K562 (cell line): Measurements from ENCODE around the gene INSYN2B. TPM values are rescaled to one million over a fixed set of nuclear protein-coding genes. Genes with fewer than 3 reads are reported as not detected.

Experiments used
- ATAC-seq: fragments of 200-7000 bp; cut with Tn5 transposase; 3 replicates; pipeline ENCODE4 v1.9.1; 2020; ENCODE audit warnings: moderate library complexity
- BruUV-seq: library from RNA; stranded (reverse); fragments of 400-500 nt; replicated peaks from 2 replicates; lab custom pipeline; 2021; lab: Mats Ljungman, UMichigan
- CTCF ChIA-PET: fragments of 300-600 bp; formaldehyde crosslinking; extraction: SDS; loops from one replicate; lab custom pipeline; 2021; ENCODE audit warnings: low intra/inter-chr PET ratio; lab: Yijun Ruan, JAX
- POLR2A ChIA-PET: fragments of 300-600, 350-650 bp; sonication (Branson Sonifier 250); formaldehyde crosslinking; extraction: SDS; loops from one replicate; lab custom pipeline; 2021; ENCODE audit warnings: antibody characterized with exemption, inconsistent platforms; lab: Yijun Ruan, JAX
- DNase-seq, 4 experiments: peaks; one replicate each; pipeline versions ENCODE4 v3.0.0 to v3.0.0-alpha.2; 2011 to 2018; ENCODE audit warnings: low spot score in 3 of 4, mixed read lengths in 3 of 4; ENCODE audit errors: extremely low read depth in 1 of 4
- FAIRE-seq: peaks from 2 replicates; lab custom pipeline; 2011; peaks lifted over from hg19 to GRCh38; lab: Jason Lieb, UNC
- H2AFZ ChIP-seq: 2 replicates; pipeline ENCODE4 v1.6.0; 2011; ENCODE audit warnings: low read depth, low read length, control low read depth, inconsistent platforms
- H3K27ac ChIP-seq: fragments of 200-600 bp; 3 replicates; pipeline ENCODE4 v1.8.0; 2011; ENCODE audit warnings: low read depth, mild to moderate bottlenecking, control low read depth, inconsistent platforms, low read length, moderate library complexity, mixed read lengths; ENCODE audit errors: extremely low read depth
- H3K27me3 ChIP-seq, 2 experiments: fragments of 300-600 bp in 1 of 2; 2 replicates in 1 of 2; 3 replicates in 1 of 2; pipeline versions ENCODE4 v1.6.0 to v1.8.0; 2011; ENCODE audit warnings: inconsistent platforms in 2 of 2, low read length in 2 of 2, mild to moderate bottlenecking in 1 of 2, mixed read lengths in 1 of 2, moderate library complexity in 1 of 2; ENCODE audit not compliant: control insufficient read depth in 2 of 2, insufficient read depth in 2 of 2
- H3K36me3 ChIP-seq: fragments of 300-600 bp; 3 replicates; pipeline ENCODE4 v1.8.0; 2011; ENCODE audit warnings: mild to moderate bottlenecking, low read length, inconsistent platforms; ENCODE audit not compliant: control insufficient read depth, insufficient read depth
- H3K4me1 ChIP-seq, 2 experiments: fragments of 200-600 bp in 1 of 2; replicated peaks in 1 of 2; 2 replicates in 1 of 2; 3 replicates in 1 of 2; pipeline versions ENCODE4 v1.5.1 to v1.8.0; 2011; ENCODE audit warnings: inconsistent platforms in 2 of 2, low read length in 2 of 2, mild to moderate bottlenecking in 1 of 2, mixed read lengths in 1 of 2, moderate library complexity in 1 of 2; ENCODE audit not compliant: control insufficient read depth in 2 of 2, insufficient read depth in 2 of 2
- H3K4me2 ChIP-seq: 2 replicates; pipeline ENCODE4 v1.6.1; 2011; ENCODE audit warnings: low read length, control low read depth, inconsistent platforms, mixed read lengths; ENCODE audit not compliant: insufficient read depth
- H3K4me3 ChIP-seq: fragments of 200-600 bp; sonication (generic), shearing (Covaris generic); 2 replicates; pipeline ENCODE4 v1.5.1; 2016; ENCODE audit warnings: control low read depth, inconsistent platforms
- H3K79me2 ChIP-seq: fragments of 200-600 bp; 3 replicates; pipeline ENCODE4 v1.8.0; 2011; ENCODE audit warnings: low read length, inconsistent platforms; ENCODE audit not compliant: control insufficient read depth, insufficient read depth
- H3K9ac ChIP-seq, 2 experiments: 2 replicates each; pipeline versions ENCODE4 v1.6.0 to v1.6.1; 2011; ENCODE audit warnings: low read depth in 2 of 2, low read length in 2 of 2, control low read depth in 1 of 2, inconsistent platforms in 1 of 2, mild to moderate bottlenecking in 1 of 2, mixed read lengths in 1 of 2; ENCODE audit not compliant: insufficient read depth in 1 of 2
- H3K9me1 ChIP-seq: one replicate; pipeline ENCODE4 v1.6.0; 2011; ENCODE audit warnings: inconsistent platforms, mild to moderate bottlenecking, low read length, moderate library complexity; ENCODE audit not compliant: control insufficient read depth, insufficient read depth
- H3K9me3 ChIP-seq: replicated peaks from 2 replicates; pipeline ENCODE4 v1.5.1; 2011; ENCODE audit warnings: low read depth, low read length, inconsistent platforms; ENCODE audit not compliant: control insufficient read depth, insufficient read depth
- H4K20me1 ChIP-seq: replicated peaks from 2 replicates; pipeline ENCODE4 v1.6.1; 2011; ENCODE audit warnings: low read length, inconsistent platforms, mixed read lengths; ENCODE audit not compliant: control insufficient read depth, insufficient read depth
- ARID1B ChIP-seq: fragments of 450-650 bp; IDR thresholded peaks from 2 replicates; pipeline ENCODE4 v1.6.1; 2016; ENCODE audit warnings: antibody characterized with exemption, mild to moderate bottlenecking, inconsistent platforms
- C11orf30 ChIP-seq: fragments of 450-650 bp; IDR thresholded peaks from 2 replicates; pipeline ENCODE4 v1.6.1; 2016; ENCODE audit warnings: low read depth, mild to moderate bottlenecking
- MAZ ChIP-seq, 2 experiments: fragments of 450-650 bp in 1 of 2; sonication (generic) in 1 of 2; formaldehyde crosslinking; IDR thresholded peaks in 1 of 2; conservative IDR thresholded peaks in 1 of 2; 2 replicates each; pipeline versions ENCODE4 v1.4.0 to v1.5.0; 2020; ENCODE audit warnings: mild to moderate bottlenecking in 1 of 2, missing genetic modification reagents in 1 of 2
- PRMT5 ChIP-seq: sonication (generic); formaldehyde crosslinking; IDR thresholded peaks from 2 replicates; pipeline ENCODE4 v1.5.0; 2020; ENCODE audit warnings: missing genetic modification reagents
- RFX7 ChIP-seq: fragments of 250-450 bp; sonication (Bioruptor Pico); IDR thresholded peaks from 2 replicates; pipeline ENCODE4 v1.5.1; 2021; ENCODE audit warnings: mild to moderate bottlenecking
- ZBTB7A ChIP-seq: IDR thresholded peaks from 2 replicates; pipeline ENCODE4 v1.6.1; 2011; ENCODE audit warnings: low read depth, mild to moderate bottlenecking, low read length, moderate library complexity, borderline replicate concordance; ENCODE audit not compliant: control insufficient read depth
- ZNF24 ChIP-seq: fragments of 450-650 bp; IDR thresholded peaks from 2 replicates; pipeline ENCODE4 v1.6.1; 2016
- ZNF551 ChIP-seq: fragments of 250-450 bp; sonication (Bioruptor Pico); IDR thresholded peaks from 2 replicates; pipeline ENCODE4 v1.5.0; 2021; ENCODE audit warnings: mild to moderate bottlenecking, moderate library complexity
- ZSCAN32 ChIP-seq: fragments of 450-650 bp; formaldehyde crosslinking; IDR thresholded peaks from 2 replicates; pipeline ENCODE4 v1.4.0; 2020; ENCODE audit warnings: mild to moderate bottlenecking, moderate library complexity
- WGBS: fragments of 100-300 bp; shearing (Covaris generic); methylation state at CpG from one replicate; pipeline ENCODE4 v1.1.6; 2016; ENCODE audit warnings: low coverage, mixed read lengths; ENCODE audit not compliant: insufficient coverage; ENCODE audit errors: missing lambda C conversion rate; 5-methylcytosine and 5-hydroxymethylcytosine counted together
- in situ Hi-C: fragments of 300-500 bp; cut with MboI; formaldehyde crosslinking; loops from 4 replicates; pipeline ENCODE4 v1.15.0; 2018; ENCODE audit warnings: inconsistent platforms, mixed read lengths
- intact Hi-C: fragments of 100-400 bp; cut with micrococcal nuclease; formaldehyde crosslinking; loops from 2 replicates; pipeline ENCODE4 v1.14.2; 2022
- polyA plus RNA-seq, 8 experiments: library from polyadenylated mRNA; depleted of rRNA in 4 of 8; stranded (reverse) in 5 of 8; unstranded in 3 of 8; fragments of >200 nt; fragmentation: Nextera tagmentation in 2 of 8; fragmentation: Illumina TruSeq in 1 of 8; extraction: Ambion mirVana in 2 of 8; extraction: Trizol in 1 of 8; gene quantifications; 2 replicates each; pipeline versions ENCODE4 v1.2.1 to v1.2.3, GENCODE V29; 2011 to 2014; ENCODE audit warnings: inconsistent platforms in 1 of 8, missing spikeins in 1 of 8
- total RNA-seq, 7 experiments: library from RNA; depleted of rRNA in 6 of 7; stranded (reverse); fragments of >200 nt in 6 of 7; fragmentation: Illumina TruSeq in 2 of 7; extraction: Trizol in 2 of 7; gene quantifications; 2 replicates each; pipeline versions ENCODE4 v1.2.1 to v1.2.3, GENCODE V29; 2011 to 2021; ENCODE audit warnings: low replicate concordance in 1 of 7
- TF ChIP-seq, protein P1 (sequence below): fragments of 250-450 bp; sonication (Bioruptor Pico); IDR thresholded peaks from 2 replicates; pipeline ENCODE4 v1.8.0; 2022; ENCODE audit warnings: inconsistent platforms
- TF ChIP-seq, protein P2 (sequence below): fragments of 450-650 bp; formaldehyde crosslinking; IDR thresholded peaks from 2 replicates; pipeline ENCODE4 v1.4.0; 2020; ENCODE audit warnings: mild to moderate bottlenecking, moderate library complexity

Gene INSYN2B
- total and polyA plus RNA-seq, 9 of the 15 experiments (the other 6 are each of a cell fraction or from before 2014, with no cell fraction given), result not detected

DNA sequence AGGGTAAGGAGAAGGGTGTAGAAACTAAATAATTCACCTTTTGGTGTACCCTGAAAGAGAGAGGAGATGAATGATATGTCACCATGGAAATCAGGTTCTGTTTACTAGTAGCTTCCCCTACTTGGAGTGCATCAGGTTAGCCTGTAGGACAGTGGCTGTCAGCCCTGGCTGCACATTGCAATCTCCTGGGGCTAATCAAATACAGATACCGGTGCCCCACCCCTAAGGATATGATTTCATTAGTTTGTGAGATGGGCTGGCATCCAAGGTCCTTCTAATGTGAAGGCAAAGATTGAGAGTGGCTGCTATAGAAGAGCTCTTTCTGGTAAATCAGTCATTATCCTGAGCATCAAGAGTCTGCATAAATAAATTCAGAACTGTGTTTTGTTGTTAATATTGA lies 47.2 kb downstream of the INSYN2B start:
- Histone ChIP-seq H3K9ac (no peak overlapping the region), H3K4me2 (no peak overlapping the region)
- POLR2A ChIA-PET, result interaction anchor here (0.6 kb wide), 1 partner anchor 199 kb away, joined by 4 read pairs; no protein-coding TSS in a partner anchor

More for the DNA sequence above, 47.2 kb downstream of the INSYN2B start:
- no peak for ATAC-seq
- no peaks in the 10 kb centered on the region for H3K79me2 ChIP-seq
- H3K9me1 ChIP-seq, result no peaks in the 10 kb centered on the region
- no peak overlapping the region for H3K27ac ChIP-seq
- TF ChIP-seq, protein P1, sequence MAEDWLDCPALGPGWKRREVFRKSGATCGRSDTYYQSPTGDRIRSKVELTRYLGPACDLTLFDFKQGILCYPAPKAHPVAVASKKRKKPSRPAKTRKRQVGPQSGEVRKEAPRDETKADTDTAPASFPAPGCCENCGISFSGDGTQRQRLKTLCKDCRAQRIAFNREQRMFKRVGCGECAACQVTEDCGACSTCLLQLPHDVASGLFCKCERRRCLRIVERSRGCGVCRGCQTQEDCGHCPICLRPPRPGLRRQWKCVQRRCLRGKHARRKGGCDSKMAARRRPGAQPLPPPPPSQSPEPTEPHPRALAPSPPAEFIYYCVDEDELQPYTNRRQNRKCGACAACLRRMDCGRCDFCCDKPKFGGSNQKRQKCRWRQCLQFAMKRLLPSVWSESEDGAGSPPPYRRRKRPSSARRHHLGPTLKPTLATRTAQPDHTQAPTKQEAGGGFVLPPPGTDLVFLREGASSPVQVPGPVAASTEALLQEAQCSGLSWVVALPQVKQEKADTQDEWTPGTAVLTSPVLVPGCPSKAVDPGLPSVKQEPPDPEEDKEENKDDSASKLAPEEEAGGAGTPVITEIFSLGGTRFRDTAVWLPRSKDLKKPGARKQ, result no peak
- no peak for TF ChIP-seq C11orf30
- TF ChIP-seq ZNF24, result no peak
- no peak for TF ChIP-seq MAZ (CRISPR knock-in tag; conservative IDR thresholded peaks at IDR 0.05 in 1 of 2, IDR thresholded peaks at IDR 0.05 in 1 of 2)
- TF ChIP-seq PRMT5 (CRISPR knock-in tag), result no peak
- TF ChIP-seq, protein P2, sequence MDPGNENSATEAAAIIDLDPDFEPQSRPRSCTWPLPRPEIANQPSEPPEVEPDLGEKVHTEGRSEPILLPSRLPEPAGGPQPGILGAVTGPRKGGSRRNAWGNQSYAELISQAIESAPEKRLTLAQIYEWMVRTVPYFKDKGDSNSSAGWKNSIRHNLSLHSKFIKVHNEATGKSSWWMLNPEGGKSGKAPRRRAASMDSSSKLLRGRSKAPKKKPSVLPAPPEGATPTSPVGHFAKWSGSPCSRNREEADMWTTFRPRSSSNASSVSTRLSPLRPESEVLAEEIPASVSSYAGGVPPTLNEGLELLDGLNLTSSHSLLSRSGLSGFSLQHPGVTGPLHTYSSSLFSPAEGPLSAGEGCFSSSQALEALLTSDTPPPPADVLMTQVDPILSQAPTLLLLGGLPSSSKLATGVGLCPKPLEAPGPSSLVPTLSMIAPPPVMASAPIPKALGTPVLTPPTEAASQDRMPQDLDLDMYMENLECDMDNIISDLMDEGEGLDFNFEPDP (CRISPR knock-in tag), result no peak
- no peak for TF ChIP-seq ZSCAN32 (CRISPR knock-in tag)
- TF ChIP-seq ARID1B, result no peak
- no peak for TF ChIP-seq RFX7
- TF ChIP-seq ZNF551 (CRISPR knock-in tag), result no peak
- TF ChIP-seq ZBTB7A, result no peak
- TF ChIP-seq, all 486 proteins: peak for 0
- intact Hi-C loops (no loop called here), in situ Hi-C loops (no loop called here)
- H3K4me3 ChIP-seq, result no peak overlapping the region
- BruUV-seq, result no TSS peak
- no peak for DNase-seq
- CTCF ChIA-PET, result no interaction called here
- no peaks in the 10 kb centered on the region for H4K20me1 ChIP-seq
- WGBS, result 0% methylated on average over 1 of the region's 1 CpG
- H3K9me3 ChIP-seq, result no peaks in the 10 kb centered on the region
- no peak for FAIRE-seq
- peaks cover 4 to 14% of the 10 kb centered on the region in 2 experiments; a peak in 3 of 5 replicates for H3K27me3 ChIP-seq
- H3K4me1 ChIP-seq, result peaks cover 0 to 8% of the 10 kb centered on the region in 2 experiments; a peak in 3 of 5 replicates
- H2AFZ ChIP-seq, result no peak overlapping the region
- no peaks in the 10 kb centered on the region for H3K36me3 ChIP-seq
